HL-60/S4 treated with phorbol 12-myristate 13-acetate at 8.2 ng/mL for 4 days and 3 days (cell line): ENCODE measurements around the gene ERCC2.

ENCODE experiments used
- in situ Hi-C: fragments of 300-500 bp; cut with MboI; formaldehyde crosslinking; loops from 2 replicates; pipeline ENCODE4 v1.15.0; 2022; ENCODE audit warnings: low sequenced_read_pairs

ERCC2 gene

GRCh38 chr19:45306040-45306439, 64.3 kb downstream of the ERCC2 start:
- in situ Hi-C loops = no loop called here

DNA sequence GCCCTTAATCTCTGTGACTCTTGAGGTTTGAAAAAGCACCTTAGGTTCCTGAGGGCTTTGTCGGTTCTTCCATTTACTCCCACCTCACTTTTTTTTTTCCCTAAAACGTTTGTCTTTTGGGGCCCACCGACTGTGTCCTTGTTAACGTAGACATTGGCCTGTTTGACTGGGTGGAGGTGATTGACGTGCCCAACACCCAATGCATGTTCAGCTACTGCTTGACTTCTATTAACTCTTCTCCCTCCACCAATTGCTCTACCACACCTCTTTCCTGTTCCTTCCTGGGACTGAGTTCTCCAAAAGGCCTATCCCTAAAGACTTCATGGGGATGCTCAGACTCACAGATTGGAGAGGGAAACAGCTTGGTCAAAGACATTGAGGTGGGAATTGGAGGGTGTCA, 65.0 kb downstream of the ERCC2 start:
- in situ Hi-C loops = no loop called here

- in situ Hi-C loops = no loop called here
Observed at GRCh38 chr19:45305007-45305406, 65.4 kb downstream of the ERCC2 start.

DNA sequence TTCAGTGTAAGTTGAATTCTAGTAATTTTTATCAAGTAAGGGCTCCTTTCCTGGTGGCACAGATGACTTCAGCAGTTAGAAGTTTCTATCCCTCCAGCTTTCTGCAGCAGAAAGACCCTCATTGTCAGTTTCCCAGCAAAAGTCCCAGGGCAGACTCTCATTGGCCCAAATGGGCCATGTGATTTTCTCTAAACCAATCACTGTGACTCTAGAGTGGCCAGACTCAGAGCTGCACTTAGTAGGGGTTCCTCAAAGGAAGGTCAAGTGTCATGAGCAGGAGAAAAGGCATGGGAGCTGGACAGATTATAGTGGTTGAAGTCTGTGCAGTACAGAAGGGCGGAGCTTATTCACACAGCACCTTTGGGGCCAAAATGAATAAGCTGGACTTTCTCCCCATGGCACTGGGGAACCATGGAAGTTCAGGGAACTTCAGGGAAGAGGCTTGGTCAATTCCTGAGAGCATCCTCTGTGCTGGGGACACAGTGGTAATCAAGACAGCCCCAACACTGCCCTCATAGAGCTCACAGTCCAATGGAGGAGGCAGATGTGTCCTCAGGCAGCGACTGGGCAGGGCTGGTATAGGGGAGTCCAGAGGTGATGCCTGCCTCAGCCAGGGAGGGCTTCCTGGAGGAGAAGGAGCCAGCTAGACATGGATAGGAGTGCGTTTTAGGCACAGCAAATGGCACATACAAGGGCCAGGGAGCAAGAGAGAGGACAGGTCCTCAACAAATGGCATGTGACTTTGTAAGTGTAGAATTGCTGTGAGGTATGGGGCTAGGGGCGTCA, 66.0 kb downstream of the ERCC2 start:
- in situ Hi-C loops = no loop called here

GRCh38 chr19:45303269-45304060, 66.9 kb downstream of the ERCC2 start:
- in situ Hi-C loops = no loop called here

DNA sequence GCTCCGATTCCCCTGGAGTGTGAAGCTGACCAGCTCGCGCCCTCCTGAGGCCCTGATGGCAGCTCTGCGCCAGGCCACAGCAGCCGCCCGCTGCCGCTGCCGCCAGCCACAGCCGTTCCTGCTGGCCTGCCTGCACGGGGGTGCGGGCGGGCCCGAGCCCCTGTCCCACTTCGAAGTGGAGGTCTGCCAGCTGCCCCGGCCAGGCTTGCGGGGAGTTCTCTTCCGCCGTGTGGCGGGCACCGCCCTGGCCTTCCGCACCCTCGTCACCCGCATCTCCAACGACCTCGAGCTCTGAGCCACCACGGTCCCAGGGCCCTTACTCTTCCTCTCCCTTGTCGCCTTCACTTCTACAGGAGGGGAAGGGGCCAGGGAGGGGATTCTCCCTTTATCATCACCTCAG, 68.0 kb downstream of the ERCC2 start:
- in situ Hi-C loops = no loop called here
